ENCODE measurements around the gene MIA3. TPM values are rescaled to one million over a fixed set of nuclear protein-coding genes. Genes with fewer than 3 reads are reported as not detected.
"Not testable (repeated sequence)": the region's sequence is repeated elsewhere in the genome, so short reads cannot be mapped to it uniquely, and the experiment has no call there.

Gene MIA3
- polyA plus RNA-seq, 4 donors: 68.6 to 84.0 (median 72.2) TPM

- DNase-seq (ENCODE audit: low read depth in 4 of 4, low spot score in 3 of 4): no peak
Observed at GRCh38 chr1:222665964-222666363, 48.1 kb downstream of the MIA3 start.

GRCh38 chr1:222668184-222668583 lies 50.3 kb downstream of the MIA3 start:
- DNase-seq (ENCODE audit: low read depth in 4 of 4, low spot score in 3 of 4): not testable (repeated sequence)

GRCh38 chr1:222669107-222669506 lies 51.2 kb downstream of the MIA3 start:
- DNase-seq (ENCODE audit: low read depth in 4 of 4, low spot score in 3 of 4): not testable (repeated sequence)

GRCh38 chr1:222670110-222670509 lies 52.2 kb downstream of the MIA3 start:
- DNase-seq (ENCODE audit: low read depth in 4 of 4, low spot score in 3 of 4): no peak

- DNase-seq (ENCODE audit: low read depth in 4 of 4, low spot score in 3 of 4): no peak
Observed at GRCh38 chr1:222680080-222680479, 62.2 kb downstream of the MIA3 start.

- DNase-seq (ENCODE audit: low read depth in 4 of 4, low spot score in 3 of 4): no peak
Observed at GRCh38 chr1:222691016-222691415, 73.1 kb downstream of the MIA3 start.

GRCh38 chr1:222694927-222695326 lies 77.0 kb downstream of the MIA3 start:
- DNase-seq (ENCODE audit: low read depth in 4 of 4, low spot score in 3 of 4): no peak

- DNase-seq (ENCODE audit: low read depth in 4 of 4, low spot score in 3 of 4): no peak
Observed at GRCh38 chr1:222696741-222697140, 78.8 kb downstream of the MIA3 start.

GRCh38 chr1:222697203-222697602 lies 79.3 kb downstream of the MIA3 start:
- DNase-seq (ENCODE audit: low read depth in 4 of 4, low spot score in 3 of 4): no peak

- no peak for DNase-seq (ENCODE audit: low read depth in 4 of 4, low spot score in 3 of 4)
Observed at GRCh38 chr1:222697826-222698225, 79.9 kb downstream of the MIA3 start.

- no peak for DNase-seq (ENCODE audit: low read depth in 4 of 4, low spot score in 3 of 4)
Observed at GRCh38 chr1:222702210-222702609, 84.3 kb downstream of the MIA3 start.

GRCh38 chr1:222704260-222704659 lies 86.4 kb downstream of the MIA3 start:
- no peak for DNase-seq (ENCODE audit: low read depth in 4 of 4, low spot score in 3 of 4)

- DNase-seq (ENCODE audit: low read depth in 4 of 4, low spot score in 3 of 4): no peak
Observed at GRCh38 chr1:222706815-222707214, 88.9 kb downstream of the MIA3 start.

- no peak for DNase-seq (ENCODE audit: low read depth in 4 of 4, low spot score in 3 of 4)
Observed at GRCh38 chr1:222709700-222710153, 91.8 kb downstream of the MIA3 start.

- peak; percentile 22 to 46 (median 42) for DNase-seq (ENCODE audit: low read depth in 4 of 4, low spot score in 3 of 4)
Observed at GRCh38 chr1:222711319-222712252, 93.7 kb downstream of the MIA3 start.

- DNase-seq (ENCODE audit: low read depth in 4 of 4, low spot score in 3 of 4): peak; percentile 76 to 79 (median 78)
Observed at GRCh38 chr1:222712253-222713090, 94.6 kb downstream of the MIA3 start, which contains the start of the genes AIDA and BROX. Gene AIDA, minus strand, starts transcription at chr1:222712491. Its CDS starts 174 bp downstream, at chr1:222712317. Gene BROX, plus strand, starts transcription at chr1:222712564. Its CDS starts 3,136 bp downstream, at chr1:222715700.

- DNase-seq (ENCODE audit: low read depth in 4 of 4, low spot score in 3 of 4): peak; percentile 91 to 92 (median 91)
Observed at GRCh38 chr1:222713091-222713961, 95.4 kb downstream of the MIA3 start.

GRCh38 chr1:222716393-222716792 lies 98.5 kb downstream of the MIA3 start:
- no peak for DNase-seq (ENCODE audit: low read depth in 4 of 4, low spot score in 3 of 4)
